ENCODE measurements around the gene HSD17B11.

GRCh38 chr4:87359258-87359657 is 31.7 kb downstream of the HSD17B11 start:
- no peak for TF ChIP-seq EZH2 (IDR thresholded peaks at IDR 0.05)
- TF ChIP-seq POLR2AphosphoS5 (IDR thresholded peaks at IDR 0.05; ENCODE audit: borderline replicate concordance, low read depth, low read length) = no peak
- TF ChIP-seq FOXP2 (optimal IDR thresholded peaks at IDR 0.05; ENCODE audit: control extremely low read depth, extremely low read length, insufficient read depth) = no peak
